Esophagus (tissue), 2 donors: ENCODE results near the gene OR4K13. TPM values are rescaled to one million over a fixed set of nuclear protein-coding genes. Genes with fewer than 3 reads are reported as not detected.

Experiments
- H3K27ac ChIP-seq, 2 donors: one replicate each; pipeline ENCODE4 v1.5.1; 2013; ENCODE audit warnings: low read depth in 2 of 2, mild to moderate bottlenecking in 2 of 2, inconsistent platforms in 1 of 2, low read length in 1 of 2, moderate library complexity in 1 of 2
- H3K27me3 ChIP-seq, 2 donors: one replicate each; pipeline ENCODE4 v1.6.1; 2013; ENCODE audit warnings: low read length in 2 of 2, control low read depth in 1 of 2, mild to moderate bottlenecking in 1 of 2; ENCODE audit not compliant: insufficient read depth in 2 of 2, control insufficient read depth in 1 of 2
- H3K36me3 ChIP-seq, 2 donors: one replicate each; pipeline ENCODE4 v1.6.1; 2013; ENCODE audit warnings: low read length in 1 of 2; ENCODE audit not compliant: control insufficient read depth in 2 of 2, insufficient read depth in 2 of 2
- H3K4me1 ChIP-seq, 2 donors: one replicate each; pipeline ENCODE4 v1.6.1; 2013; ENCODE audit warnings: low read length in 1 of 2; ENCODE audit not compliant: control insufficient read depth in 2 of 2, insufficient read depth in 2 of 2
- H3K4me3 ChIP-seq, 2 donors: one replicate each; pipeline ENCODE4 v1.5.1; 2013; ENCODE audit warnings: low read length in 2 of 2, mild to moderate bottlenecking in 2 of 2, low read depth in 1 of 2, moderate library complexity in 1 of 2
- H3K9me3 ChIP-seq, 2 donors: one replicate each; pipeline ENCODE4 v1.6.1; 2013; ENCODE audit warnings: mild to moderate bottlenecking in 2 of 2, low read depth in 1 of 2, low read length in 1 of 2, moderate library complexity in 1 of 2; ENCODE audit not compliant: control insufficient read depth in 2 of 2, insufficient read depth in 1 of 2
- WGBS, 2 donors: extraction: QIAGEN DNeasy Blood & Tissue Kit; methylation state at CpG; one replicate each; pipeline ENCODE4 v1.1.7; 2013; 5-methylcytosine and 5-hydroxymethylcytosine counted together
- polyA plus RNA-seq, 2 donors: library from polyadenylated mRNA; stranded (reverse); fragments of 200-250 nt; gene quantifications; one replicate each; pipeline ENCODE4 v1.2.3, GENCODE V29; 2013
- donor health status: healthy with polysubstance abuse.
- donor health status: Bipolar disorder and iron deficiency.

OR4K13 gene
- polyA plus RNA-seq, 2 donors = not detected

- Histone ChIP-seq H3K4me1 (no peaks in the 10 kb centered on the region), H3K27ac (no peak overlapping the region), H3K4me3 (no peak overlapping the region), H3K27me3 (no peaks in the 10 kb centered on the region), H3K9me3 (peaks cover 0 to 2% of the 10 kb centered on the region in 2 donors), H3K36me3 (no peaks in the 10 kb centered on the region)
- 48 to 57% methylated on average over 2 of the region's 2 CpGs for WGBS, 2 donors
Measured at GRCh38 chr14:19993438-19993837, 42.4 kb downstream of the OR4K13 start.

Other genes with a start within 250 kb of the OR4K13 start
- gene OR4N2, start 232.3 kb downstream of the OR4K13 start, polyA plus RNA-seq = not detected
- not detected for gene OR4K2, start 160.9 kb downstream of the OR4K13 start, polyA plus RNA-seq
- gene OR4K5, start 115.4 kb downstream of the OR4K13 start, polyA plus RNA-seq = not detected
- not detected for gene OR4K1, start 105.1 kb downstream of the OR4K13 start, polyA plus RNA-seq
- gene OR4K15, start 60.4 kb downstream of the OR4K13 start, polyA plus RNA-seq = not detected
- gene OR4Q2, start 33.9 kb downstream of the OR4K13 start, polyA plus RNA-seq = not detected
- not detected for gene OR4K14, start 16.7 kb downstream of the OR4K13 start, polyA plus RNA-seq
- not detected for gene OR4L1, start 24.0 kb upstream of the OR4K13 start, polyA plus RNA-seq
- gene OR4K17, start 74.7 kb upstream of the OR4K13 start, polyA plus RNA-seq = not detected
- gene OR4N5, start 102.8 kb upstream of the OR4K13 start, polyA plus RNA-seq = not detected
- not detected for gene OR11G2, start 154.9 kb upstream of the OR4K13 start, polyA plus RNA-seq
- not detected for gene OR11H6, start 187.7 kb upstream of the OR4K13 start, polyA plus RNA-seq
- gene OR11H7, start 192.9 kb upstream of the OR4K13 start, polyA plus RNA-seq = not detected
- not detected for gene OR11H4, start 203.2 kb upstream of the OR4K13 start, polyA plus RNA-seq